ELF-1 (cell line): Measurements from ENCODE around the gene SEH1L.
A peak's percentile ranks its signal among the peaks of the same experiment; 100 is the strongest.
"Not testable (repeated sequence)": the region's sequence is repeated elsewhere in the genome, so short reads cannot be mapped to it uniquely, and the experiment has no call there.

Experiments
- DNase-seq: peaks from one replicate; pipeline ENCODE4 v3.0.0-alpha.2; 2016; ENCODE audit warnings: low read depth, low spot score

Gene SEH1L

DNA sequence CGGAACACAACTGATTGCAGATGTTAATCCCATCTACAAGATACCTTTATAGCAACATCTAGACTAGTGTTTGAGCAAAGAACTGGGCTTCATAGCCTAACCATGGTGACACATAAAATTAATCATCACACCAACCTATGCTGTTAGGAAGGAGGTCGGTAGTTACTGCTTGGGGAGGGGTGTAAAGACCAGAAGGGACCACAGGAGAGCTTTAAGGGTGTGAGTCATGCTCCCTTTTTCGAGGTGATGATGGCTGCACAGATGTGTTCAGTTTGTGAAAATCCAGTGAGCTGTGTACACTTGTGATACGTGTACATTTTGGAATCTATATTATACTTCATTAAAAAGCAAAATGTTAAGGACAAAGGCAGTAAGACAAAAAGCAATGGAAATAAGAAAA lies 4.6 kb upstream of the SEH1L start:
- DNase-seq: no peak

DNA sequence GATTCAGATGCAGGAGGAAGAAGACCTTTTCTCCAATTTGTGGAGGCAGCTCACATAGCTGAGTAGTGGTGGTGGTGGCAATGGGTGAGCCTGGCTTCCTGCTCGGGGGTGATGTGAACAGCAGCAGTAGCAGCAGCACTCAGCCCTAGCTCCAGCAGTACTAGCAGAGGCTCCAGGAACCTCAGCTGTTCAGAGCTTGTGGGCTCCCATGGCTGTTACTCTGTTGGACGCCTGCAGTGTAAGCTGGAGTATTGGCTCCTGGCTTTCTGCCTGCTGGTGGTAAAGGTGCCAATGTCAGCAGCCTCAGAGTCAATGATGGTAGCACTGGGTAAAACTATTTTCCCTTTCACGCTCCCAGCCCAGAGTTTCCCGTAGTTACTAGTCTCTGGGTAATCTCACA lies 3.1 kb upstream of the SEH1L start:
- no peak for DNase-seq

GRCh38 chr18:12946549-12947284 lies 1.1 kb upstream of the SEH1L start:
- peak; percentile 87 for DNase-seq

- DNase-seq: peak; percentile 93
These were observed 416 bp downstream of the SEH1L start for GRCh38 chr18:12948050-12948804.

GRCh38 chr18:12958478-12958877 lies 10.7 kb downstream of the SEH1L start:
- DNase-seq: no peak

GRCh38 chr18:12960395-12960794 lies 12.6 kb downstream of the SEH1L start:
- no peak for DNase-seq

DNA sequence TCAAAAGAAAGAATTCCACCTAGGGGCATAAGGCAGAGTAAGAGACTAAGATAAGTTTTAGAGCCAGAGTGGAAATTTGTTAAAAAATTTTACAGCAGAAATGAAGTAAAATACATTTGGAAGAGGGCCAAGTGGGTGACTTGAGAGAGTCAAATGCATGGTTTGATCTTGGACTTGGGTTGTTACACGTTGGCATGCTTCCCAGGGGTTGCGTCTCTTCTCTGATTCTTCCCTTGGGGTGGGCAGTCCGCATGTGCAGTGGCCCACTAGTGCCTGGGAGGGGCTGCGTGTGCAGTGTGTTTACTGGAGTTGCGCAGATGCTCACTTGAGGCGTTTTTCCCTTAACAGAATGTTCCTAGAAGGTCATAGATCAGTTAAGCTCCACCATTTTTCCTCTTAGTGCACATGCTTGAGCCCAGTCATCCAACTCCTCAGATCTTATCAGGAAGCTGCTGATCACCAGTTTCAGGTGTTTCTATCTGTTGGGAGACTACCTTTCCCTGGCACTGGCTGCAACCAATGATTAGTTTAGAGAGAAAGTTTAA lies 13.1 kb downstream of the SEH1L start:
- DNase-seq: no peak

GRCh38 chr18:12963069-12963468 lies 15.3 kb downstream of the SEH1L start:
- no peak for DNase-seq

DNA sequence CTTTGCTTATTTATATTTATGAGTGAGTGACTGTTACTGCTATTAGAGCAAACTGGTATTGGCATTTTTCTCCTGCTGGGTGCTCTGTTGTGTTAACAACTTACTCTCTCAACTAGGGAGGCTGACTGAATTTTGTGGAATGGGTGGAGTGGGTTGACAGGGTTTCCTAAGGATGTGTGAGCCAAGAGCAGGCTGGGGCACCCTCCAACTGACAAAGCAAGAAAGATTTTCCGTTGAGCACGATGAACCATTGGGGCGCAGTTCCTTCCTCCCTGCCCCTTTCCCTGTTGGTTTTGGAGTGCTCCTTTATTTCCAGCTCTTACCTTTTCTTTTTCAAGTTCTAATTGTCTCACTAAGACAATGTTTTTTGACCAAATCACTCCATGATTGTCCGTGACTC lies 20.3 kb downstream of the SEH1L start:
- DNase-seq: no peak

GRCh38 chr18:12968619-12969018 lies 20.8 kb downstream of the SEH1L start:
- DNase-seq: no peak

DNA sequence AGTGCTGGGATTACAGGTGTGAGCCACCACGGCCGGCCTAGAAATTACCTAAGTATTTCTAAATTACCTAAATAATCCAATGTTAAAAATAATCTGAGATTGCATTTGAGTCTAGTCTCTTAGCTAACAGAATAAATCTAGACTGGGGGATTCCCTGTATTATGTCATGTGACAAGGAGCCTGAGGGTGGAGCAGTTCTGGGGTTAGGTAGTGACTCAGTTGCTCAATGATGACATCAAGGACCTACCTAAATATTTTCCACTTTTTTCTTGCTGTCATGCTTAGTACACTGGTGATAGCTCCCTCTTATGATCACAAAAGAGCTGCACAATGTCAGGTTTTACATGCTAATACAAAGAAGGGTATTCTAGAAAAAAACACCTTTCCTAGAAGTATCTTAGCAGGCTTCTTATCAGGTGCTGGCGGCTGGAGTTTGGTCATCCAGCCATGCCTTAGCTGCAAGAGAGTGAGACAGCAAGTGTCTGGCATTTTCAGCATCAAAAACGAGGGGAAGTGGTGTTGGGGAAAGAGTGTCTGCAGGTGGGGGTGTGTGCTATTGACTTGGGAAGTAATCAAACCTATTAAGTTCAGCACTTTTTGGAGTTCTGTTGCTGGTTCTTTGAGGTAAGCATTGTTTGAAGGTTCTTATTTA lies 25.9 kb downstream of the SEH1L start:
- DNase-seq: no peak

DNA sequence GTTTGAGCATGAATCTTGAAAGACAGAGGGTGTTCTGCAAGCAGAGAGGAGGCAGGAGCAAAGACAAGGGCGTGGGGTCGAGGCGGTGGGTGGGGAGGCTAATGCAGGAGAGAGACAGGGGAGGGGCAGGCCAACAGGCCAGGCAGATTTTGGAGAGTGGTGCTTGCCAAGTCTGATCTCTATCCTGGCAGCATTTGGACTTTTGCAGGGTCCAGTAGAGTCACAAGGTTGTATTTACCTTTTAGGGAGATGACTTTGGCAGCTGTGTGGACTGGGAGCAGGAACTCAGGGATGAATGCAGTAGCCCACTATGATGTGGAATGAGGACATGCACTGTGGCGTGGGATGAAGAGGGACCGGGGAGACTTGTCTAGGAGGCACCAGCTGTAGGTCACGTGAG lies 27.7 kb downstream of the SEH1L start:
- no peak for DNase-seq

DNA sequence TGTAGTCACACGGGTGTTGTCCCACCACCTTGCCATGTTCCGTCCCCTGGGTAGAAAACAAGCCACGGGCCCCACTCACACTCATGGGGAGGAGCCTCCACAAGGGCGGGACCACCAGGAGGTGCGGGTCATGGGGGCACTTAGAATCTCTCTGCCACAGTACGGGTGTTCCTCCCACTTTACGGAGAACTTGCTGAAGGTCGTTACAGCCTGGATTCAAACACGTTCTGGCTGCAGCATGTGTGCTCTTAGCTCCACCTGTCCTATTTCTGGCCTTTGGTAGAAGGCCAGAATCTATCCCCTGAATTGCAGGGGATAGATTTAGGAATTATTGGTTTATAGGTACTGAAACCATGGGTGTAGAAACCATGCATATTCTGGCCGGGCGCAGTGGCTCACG lies 28.5 kb downstream of the SEH1L start:
- no peak for DNase-seq

DNA sequence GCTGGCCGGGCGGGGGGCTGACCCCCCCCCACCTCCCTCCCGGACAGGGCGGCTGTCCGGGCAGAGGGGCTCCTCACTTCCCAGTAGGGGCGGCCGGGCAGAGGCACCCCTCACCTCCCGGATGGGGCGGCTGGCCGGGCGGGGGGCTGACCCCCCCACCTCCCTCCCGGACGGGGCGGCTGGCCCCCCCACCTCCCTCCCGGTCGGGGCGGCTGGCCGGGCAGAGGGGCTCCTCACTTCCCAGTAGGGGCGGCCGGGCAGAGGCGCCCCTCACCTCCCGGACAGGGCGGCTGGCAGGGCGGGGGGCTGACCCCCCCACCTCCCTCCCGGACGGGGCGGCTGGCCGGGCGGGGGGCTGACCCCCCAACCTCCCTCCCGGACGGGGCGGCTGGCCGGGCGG lies 32.3 kb downstream of the SEH1L start:
- not testable (repeated sequence) for DNase-seq

DNA sequence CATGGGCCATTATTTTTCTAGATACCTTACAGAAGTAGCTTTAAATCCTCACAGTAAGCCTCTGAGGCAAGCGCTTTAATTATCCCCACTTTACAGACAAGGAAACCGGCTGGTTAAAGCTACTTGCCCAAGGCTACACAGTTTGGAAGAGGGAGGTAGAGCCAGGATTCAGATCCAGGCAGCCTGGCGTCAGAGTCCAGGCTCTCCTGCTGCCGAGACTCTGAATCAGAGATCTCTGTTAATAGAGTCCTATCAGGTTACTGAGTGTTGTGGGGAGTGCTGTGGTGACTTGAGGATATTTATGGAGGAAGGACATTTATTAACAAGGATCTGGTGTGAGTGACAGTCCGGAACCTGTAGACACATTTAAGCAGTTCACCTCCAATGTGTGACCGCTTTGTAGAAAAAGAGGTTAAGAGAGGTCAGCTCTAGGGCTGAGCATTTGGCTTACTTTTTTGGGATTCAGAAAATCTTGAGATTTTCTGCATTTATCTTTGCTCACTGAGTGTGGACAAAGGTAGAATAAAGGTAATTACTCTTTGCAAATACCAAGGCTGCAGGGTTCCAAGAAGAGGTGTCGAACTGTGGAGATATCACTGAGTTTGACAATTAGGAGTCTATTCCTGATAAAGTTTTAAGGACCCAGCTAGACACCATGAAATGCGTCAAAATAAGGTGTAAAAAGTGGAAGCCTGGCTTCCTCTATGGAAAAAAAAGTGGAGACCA lies 41.7 kb downstream of the SEH1L start:
- peak; percentile 58 for DNase-seq

DNA sequence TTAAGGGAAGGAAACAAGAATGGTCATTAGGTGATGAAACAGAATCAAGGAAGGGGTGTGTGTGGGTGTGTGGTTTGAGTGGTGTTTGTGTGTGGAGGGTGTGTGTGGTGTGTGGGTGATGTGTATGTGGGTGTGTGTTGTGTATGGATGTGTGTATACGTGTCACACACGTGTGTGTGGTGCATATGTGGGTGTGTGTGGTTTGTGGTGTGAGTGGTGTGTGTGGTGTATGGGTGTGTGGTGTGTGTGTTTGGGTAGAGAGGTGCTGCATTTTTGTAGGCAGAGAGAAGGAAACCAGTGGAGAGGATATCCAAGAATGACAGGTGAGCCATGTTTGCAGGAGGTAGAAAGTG lies 42.3 kb downstream of the SEH1L start:
- no peak for DNase-seq

- DNase-seq: no peak
These were observed 42.8 kb downstream of the SEH1L start for GRCh38 chr18:12990641-12990966.

DNA sequence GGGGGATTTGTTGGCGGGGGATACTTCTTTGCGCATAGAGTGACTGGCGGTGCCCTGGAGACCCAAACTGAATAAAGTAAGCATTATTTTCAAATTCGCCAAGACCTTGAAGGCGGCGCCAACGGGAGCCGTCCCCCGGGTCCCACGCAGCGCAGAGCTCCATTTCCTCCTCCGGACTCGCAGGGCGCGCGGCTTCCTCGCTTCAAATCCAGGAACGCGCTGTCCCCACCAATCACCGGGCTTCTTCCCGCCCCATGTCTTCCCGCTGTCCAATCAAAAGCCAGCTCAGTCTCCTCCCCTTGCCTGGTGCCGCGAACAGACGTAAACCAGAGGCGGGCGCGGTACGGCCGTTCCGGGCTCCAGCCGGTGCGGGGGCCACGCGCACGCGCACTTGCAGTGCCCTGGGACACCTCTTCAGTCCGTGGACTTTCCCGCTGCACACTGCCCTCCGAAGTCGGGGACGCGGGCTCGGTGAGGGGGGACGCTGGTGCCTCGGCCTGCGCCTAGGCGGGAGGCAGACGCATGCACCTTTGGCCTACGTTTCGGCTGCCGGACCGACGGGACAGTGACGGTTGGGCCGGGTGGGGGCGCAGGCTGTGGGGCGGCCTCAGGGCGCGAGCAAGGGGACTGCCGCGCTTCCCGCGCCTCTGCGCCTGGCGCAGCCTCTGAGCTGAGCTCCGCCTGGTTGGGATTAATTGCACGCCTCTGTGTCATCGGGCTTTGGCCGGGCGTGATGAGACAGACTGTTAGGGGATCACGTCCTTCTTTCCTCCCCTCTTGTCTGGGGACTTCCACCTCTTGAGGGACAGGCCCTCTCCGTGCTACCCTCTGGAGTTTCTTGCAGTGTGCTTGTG lies 43.4 kb downstream of the SEH1L start, which contains the start of gene CEP192:
TSS of gene CEP192 (plus strand) at position 396 of the 854 bp plus-strand sequence. CDS start 8,063 bp downstream, outside the sequence.
- DNase-seq: peak; percentile 99

- DNase-seq: no peak
These were observed 44.0 kb downstream of the SEH1L start for GRCh38 chr18:12991821-12992179.

DNA sequence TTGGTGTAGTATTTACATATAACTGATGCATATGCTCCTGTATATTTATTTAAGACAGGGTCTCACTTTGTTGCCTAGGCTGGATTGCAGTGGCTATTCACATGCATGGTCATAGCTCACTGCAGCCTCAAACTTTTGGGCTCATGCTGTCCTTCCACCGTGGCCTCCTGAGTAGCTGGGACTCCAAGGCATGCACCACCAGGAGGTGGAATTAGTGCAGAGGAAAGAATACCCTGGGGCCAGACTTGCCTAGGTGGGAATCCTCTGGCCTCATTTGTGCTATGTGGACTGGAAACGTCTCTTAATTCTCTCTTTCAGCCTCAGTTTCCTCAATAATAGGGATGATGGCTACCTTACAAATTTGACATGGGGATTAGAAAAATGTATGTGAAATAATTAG lies 45.6 kb downstream of the SEH1L start:
- peak; percentile 61 for DNase-seq

DNA sequence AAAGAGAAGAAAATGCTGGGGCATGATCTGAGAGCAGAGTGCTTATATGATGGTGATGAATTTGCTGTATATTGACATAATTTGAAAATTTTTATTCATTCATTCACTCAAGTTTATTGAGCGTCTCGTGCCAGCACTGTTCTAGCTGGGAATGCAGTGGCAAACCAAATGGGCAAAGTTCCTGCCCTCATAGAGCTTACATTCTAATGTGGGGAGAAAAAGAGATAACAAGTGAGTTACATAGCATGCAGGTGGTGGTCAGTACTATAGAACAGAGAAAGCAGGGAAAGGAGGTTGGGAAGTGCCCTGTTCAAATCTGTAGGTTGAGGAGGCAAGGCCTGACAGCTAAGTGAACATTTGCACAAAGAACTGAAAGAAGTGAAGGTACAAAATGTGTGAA lies 47.6 kb downstream of the SEH1L start:
- no peak for DNase-seq
